Skeletal muscle tissue (tissue), 4 donors: ENCODE measurements around the gene CDKAL1. TPM values are rescaled to one million over a fixed set of nuclear protein-coding genes. Genes with fewer than 3 reads are reported as not detected.
"Not testable (repeated sequence)": the region's sequence is repeated elsewhere in the genome, so short reads cannot be mapped to it uniquely, and the experiment has no call there.

Experiments used
- H3K27ac ChIP-seq: one replicate; pipeline ENCODE4 v1.7.0; 2013; ENCODE audit warnings: mild to moderate bottlenecking, low read depth, low read length, inconsistent platforms
- H3K27me3 ChIP-seq, 3 donors: one replicate each; pipeline ENCODE4 v1.7.0; 2013; ENCODE audit warnings: low read length in 3 of 3; ENCODE audit not compliant: control insufficient read depth in 3 of 3, insufficient read depth in 3 of 3
- H3K36me3 ChIP-seq, 3 donors: one replicate each; pipeline ENCODE4 v1.7.0; 2013; ENCODE audit warnings: low read length in 3 of 3; ENCODE audit not compliant: control insufficient read depth in 3 of 3, insufficient read depth in 3 of 3
- H3K4me1 ChIP-seq, 3 donors: one replicate each; pipeline ENCODE4 v1.7.0; 2013; ENCODE audit warnings: low read length in 3 of 3, mild to moderate bottlenecking in 3 of 3; ENCODE audit not compliant: control insufficient read depth in 3 of 3, insufficient read depth in 3 of 3
- H3K4me3 ChIP-seq, 3 donors: one replicate each; pipeline ENCODE4 v1.7.0; 2013; ENCODE audit warnings: low read length in 3 of 3
- H3K9ac ChIP-seq, 3 donors: one replicate each; pipeline ENCODE4 v1.7.0; 2013; ENCODE audit warnings: low read length in 3 of 3, mild to moderate bottlenecking in 3 of 3, moderate library complexity in 2 of 3, low read depth in 1 of 3
- H3K9me3 ChIP-seq, 3 donors: one replicate each; pipeline ENCODE4 v1.7.0; 2013; ENCODE audit warnings: low read length in 3 of 3; ENCODE audit not compliant: control insufficient read depth in 3 of 3
- total RNA-seq: library from RNA; depleted of rRNA; stranded (reverse); fragments of >200 nt; gene quantifications from one replicate; pipeline ENCODE4 v1.2.3, GENCODE V29; 2014
- donor health status: Osteomylitis.

The CDKAL1 gene
- total RNA-seq, 1 donor from 2014 or later = 42.8 TPM

DNA sequence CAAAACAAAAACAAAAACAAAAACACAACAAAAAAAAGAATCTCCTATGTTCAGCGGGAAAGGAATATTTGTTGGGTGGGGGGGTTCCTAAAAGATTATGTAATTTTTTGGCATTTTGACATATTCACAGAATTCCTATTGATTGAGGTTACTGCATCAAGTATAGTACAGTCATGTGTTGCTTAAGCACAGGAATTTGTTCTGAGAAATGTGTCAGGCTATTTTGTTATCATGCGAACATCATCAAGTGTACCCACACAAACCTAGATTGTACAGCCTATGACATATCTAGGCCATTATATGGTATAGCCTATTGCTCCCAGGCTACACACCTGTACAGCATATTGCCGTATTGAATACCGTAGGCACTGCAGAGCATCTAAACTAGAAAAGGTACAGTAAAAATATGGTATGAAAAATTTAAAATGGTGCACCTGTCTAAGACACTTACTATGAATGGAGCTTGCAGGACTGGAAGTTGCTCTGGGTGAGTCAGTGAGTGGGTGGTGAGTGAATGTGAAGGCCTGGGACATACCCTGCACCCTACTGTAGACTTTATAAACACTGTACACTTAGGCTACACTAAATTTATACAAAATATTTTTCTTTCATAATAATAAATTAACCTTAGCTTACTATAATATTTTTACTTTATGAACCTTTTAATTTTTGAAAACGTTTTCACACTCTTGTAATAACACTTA, 110.6 kb downstream of the CDKAL1 start:
- Histone ChIP-seq H3K9ac (no peak overlapping the region), H3K9me3 (no peaks in the 10 kb centered on the region), H3K36me3 (peaks cover 0 to 4% (median 2%) of the 10 kb centered on the region in 3 donors), H3K4me1 (no peaks in the 10 kb centered on the region), H3K27me3 (no peaks in the 10 kb centered on the region), H3K27ac (no peak overlapping the region), H3K4me3 (no peak overlapping the region)

DNA sequence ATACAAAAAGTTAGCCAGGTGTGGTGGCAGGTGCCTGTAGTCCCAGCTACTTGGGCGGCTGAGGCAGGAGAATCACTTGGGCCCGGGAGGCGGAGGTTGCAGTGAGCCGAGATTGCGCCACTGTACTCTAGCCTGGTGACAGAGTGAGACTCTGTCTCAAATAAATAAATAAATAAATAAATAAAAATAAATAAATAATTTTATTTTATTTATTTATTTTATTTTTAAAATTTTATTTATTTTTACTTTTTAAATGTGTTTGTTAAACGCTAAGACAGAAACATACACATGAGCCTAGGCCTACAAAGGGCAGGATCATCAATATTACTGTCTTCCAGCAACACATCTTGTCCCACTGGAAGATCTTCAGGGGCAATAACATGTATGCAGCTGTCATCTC, 111.3 kb downstream of the CDKAL1 start:
- not testable (repeated sequence) for H3K27me3 ChIP-seq, H3K9me3 ChIP-seq, H3K4me1 ChIP-seq, H3K9ac ChIP-seq, H3K4me3 ChIP-seq, H3K36me3 ChIP-seq, H3K27ac ChIP-seq

DNA sequence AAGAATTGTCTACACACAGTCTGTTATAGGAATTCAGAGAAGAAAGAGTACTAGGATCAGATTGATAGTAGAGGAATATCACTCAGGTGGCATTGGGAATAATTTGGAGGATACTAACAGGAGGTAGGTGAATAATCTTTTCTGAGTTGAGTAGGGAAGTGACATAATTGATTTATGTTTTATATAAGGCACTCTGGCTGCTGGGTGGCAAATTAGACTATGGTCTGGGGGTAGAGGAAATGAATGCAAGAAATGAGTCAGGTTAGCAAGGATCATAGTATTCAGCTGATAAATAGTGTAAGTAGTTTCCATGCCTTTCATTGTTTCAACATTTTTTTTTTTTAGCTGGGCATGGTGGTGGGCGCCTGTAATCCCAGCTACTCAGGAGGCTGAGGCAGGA, 113.3 kb downstream of the CDKAL1 start:
- H3K27ac ChIP-seq = no peak overlapping the region
- H3K9me3 ChIP-seq = no peaks in the 10 kb centered on the region

DNA sequence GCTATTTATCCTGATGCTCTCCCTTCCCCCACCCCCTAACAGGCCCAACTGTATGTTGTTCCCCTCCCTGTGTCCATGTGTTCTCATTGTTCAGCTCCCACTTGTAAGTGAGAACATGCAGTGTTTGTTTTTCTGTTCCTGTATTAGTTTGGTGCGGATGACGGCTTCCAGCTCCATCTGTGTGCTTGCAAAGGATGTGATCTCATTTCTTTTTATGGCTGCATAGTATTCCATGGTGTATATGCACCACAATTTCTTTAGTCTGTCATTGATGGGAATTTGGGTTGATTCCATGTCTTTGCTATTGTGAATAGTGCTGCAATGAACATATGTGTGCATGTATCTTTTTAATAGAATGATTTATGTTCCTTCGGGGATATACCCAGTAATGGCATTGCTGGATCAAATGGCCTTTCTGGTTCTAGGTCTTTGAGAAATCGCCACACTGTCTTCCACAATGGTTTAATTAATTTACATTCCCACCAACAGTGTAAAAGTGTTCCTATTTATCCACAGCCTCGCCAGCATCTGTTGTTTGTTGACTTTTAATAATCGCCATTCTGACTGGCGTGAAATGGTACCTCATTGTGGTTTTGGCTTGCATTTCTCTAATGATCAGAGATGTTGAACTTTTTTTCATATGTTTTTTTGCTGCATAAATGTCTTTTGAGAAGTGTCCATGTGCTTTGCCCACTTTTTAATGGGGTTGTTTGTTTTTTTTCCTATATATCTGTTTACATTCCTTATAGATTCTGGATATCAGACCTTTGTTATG, 115.6 kb downstream of the CDKAL1 start:
- H3K27me3 ChIP-seq, H3K9ac ChIP-seq, H3K9me3 ChIP-seq, H3K27ac ChIP-seq, H3K36me3 ChIP-seq, H3K4me3 ChIP-seq, H3K4me1 ChIP-seq: not testable (repeated sequence)

More for the DNA sequence above, 113.3 kb downstream of the CDKAL1 start:
- H3K9ac ChIP-seq = no peak overlapping the region
- H3K4me3 ChIP-seq = no peak overlapping the region
- H3K4me1 ChIP-seq = no peaks in the 10 kb centered on the region
- peaks cover 0 to 4% (median 2%) of the 10 kb centered on the region in 3 donors for H3K36me3 ChIP-seq
- H3K27me3 ChIP-seq = no peaks in the 10 kb centered on the region

DNA sequence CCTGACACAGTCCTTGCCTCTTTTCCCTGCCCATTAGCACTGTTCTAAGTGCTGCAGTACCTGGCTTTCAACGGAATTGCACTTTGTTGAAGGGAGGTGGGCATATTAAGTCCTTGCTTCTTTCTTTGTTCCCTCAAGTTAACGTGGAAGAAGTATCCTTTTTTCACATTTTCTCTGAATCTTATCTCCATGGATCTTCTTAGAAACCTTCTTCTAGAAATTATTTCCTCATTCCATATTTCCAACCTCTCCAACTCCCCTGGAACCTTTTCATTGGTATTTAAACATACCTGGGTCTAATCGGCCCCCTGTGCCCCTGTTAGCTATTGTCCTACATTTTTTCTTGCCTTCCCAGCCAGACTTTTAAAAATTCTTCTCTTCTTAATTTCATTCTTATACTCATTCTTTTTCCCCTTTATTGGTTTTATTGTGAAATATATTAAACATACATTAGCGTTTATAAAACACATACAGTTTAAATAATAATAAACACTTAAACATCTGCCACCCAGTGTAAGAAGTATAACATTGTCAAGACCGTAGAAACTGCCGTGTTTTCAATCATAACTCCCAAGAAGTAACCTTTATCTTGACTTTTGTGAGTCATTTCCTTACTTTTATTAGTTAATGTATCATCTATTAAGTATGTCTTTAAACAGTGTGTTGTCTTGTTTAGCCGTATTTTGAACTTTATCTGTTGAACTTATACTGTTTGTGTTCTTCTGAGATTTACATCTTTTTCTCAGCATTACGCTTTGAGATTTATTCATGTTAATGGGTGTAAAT, 118.2 kb downstream of the CDKAL1 start:
- Histone ChIP-seq H3K9ac (no peak overlapping the region), H3K9me3 (no peaks in the 10 kb centered on the region), H3K36me3 (peaks cover 0 to 4% (median 2%) of the 10 kb centered on the region in 3 donors), H3K4me3 (no peak overlapping the region), H3K27me3 (no peaks in the 10 kb centered on the region), H3K4me1 (no peaks in the 10 kb centered on the region), H3K27ac (no peak overlapping the region)

DNA sequence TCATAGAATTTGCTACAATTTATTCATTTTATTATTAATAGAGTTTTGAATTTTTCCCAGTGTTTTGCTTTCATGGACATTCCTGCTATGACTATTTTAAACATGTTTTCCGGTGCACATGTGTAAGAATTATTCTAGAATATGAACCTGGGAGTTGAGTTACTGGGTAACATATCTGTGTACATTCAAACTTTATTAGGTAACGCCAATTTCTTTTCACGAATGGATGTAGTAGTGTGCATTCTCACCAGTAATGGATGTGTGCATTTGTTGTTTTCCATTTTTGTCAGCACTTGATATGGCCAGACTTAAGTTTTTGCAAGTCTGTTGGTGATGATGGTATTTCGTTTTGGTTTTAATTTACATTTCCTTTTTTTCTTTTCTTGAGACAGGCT, 118.8 kb downstream of the CDKAL1 start:
- no peak overlapping the region for H3K9ac ChIP-seq
- no peaks in the 10 kb centered on the region for H3K9me3 ChIP-seq
- no peak overlapping the region for H3K27ac ChIP-seq
- H3K36me3 ChIP-seq = peaks cover 0 to 4% (median 2%) of the 10 kb centered on the region in 3 donors
- H3K27me3 ChIP-seq = no peaks in the 10 kb centered on the region
- no peak overlapping the region for H3K4me3 ChIP-seq
- H3K4me1 ChIP-seq = no peaks in the 10 kb centered on the region

DNA sequence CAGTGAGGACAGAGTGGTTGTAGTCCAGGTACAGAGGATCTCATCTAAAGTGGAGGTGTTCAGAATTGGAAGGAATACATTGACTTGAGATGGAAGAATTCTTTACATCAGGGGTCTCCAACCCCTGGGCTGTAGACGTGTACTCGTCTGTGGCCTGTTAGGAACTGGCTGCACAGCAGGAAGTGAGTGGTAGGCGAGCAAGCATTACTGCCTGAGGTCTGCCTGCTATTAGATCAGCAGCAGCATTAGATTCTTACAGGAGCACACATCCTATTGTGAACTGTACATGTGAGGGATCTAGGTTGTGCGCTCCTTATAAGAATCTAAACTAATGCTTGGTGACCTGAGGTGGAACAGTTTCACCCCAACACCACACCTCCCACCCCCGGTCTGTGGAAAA, 121.1 kb downstream of the CDKAL1 start:
- Histone ChIP-seq H3K4me1 (peaks cover 0 to 1% (median 0%) of the 10 kb centered on the region in 3 donors), H3K9me3 (no peaks in the 10 kb centered on the region), H3K36me3 (no peaks in the 10 kb centered on the region), H3K27ac (no peak overlapping the region), H3K4me3 (no peak overlapping the region), H3K9ac (no peak overlapping the region), H3K27me3 (no peaks in the 10 kb centered on the region)

DNA sequence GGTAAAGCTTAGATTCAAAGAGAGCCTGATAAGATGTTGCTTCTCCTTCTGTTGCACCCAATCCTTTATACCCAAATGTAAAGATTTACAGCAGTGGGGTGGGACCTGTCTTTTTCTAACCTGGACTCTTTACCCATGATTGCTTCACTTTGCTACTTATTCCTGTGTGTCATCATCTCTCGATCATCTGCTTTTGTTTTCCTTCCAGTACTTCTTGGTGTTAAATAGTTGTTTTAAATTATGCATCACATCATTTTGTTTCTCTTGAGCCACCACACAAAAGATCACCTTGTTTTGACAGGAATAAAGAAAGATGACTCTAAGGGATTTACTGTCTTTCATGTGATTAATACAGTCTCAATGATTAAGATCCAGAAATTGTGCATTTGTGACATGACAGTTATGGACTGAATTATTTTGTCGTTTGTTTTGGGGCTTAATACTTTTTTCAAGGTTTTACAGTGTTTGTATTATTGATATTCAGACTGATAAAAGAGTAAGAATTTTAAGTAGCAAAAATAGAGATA, 123.1 kb downstream of the CDKAL1 start:
- no peaks in the 10 kb centered on the region for H3K9me3 ChIP-seq
- no peak overlapping the region for H3K27ac ChIP-seq
- no peaks in the 10 kb centered on the region for H3K27me3 ChIP-seq
- no peaks in the 10 kb centered on the region for H3K36me3 ChIP-seq
- H3K4me1 ChIP-seq = peaks cover 0 to 3% (median 2%) of the 10 kb centered on the region in 3 donors
- H3K4me3 ChIP-seq = no peak overlapping the region
- H3K9ac ChIP-seq = no peak overlapping the region

DNA sequence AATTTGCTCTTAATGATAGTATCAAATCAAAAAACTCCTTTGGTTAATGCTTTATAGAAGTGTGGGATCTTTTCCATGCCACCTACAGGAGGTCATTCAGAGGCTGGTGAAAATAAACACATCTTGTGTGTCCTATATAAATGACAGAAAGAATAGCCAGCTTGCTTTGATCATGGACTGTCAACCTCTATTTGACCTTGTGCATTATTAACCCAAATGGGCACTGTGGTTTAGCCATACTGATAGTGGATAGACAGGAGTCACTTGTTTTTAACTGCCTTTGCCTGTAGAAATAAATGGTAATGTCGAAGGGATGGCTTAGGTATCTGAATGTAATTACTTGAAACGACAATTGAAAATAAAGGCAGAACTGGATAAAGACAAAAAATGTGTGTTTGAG, 123.8 kb downstream of the CDKAL1 start:
- H3K27me3 ChIP-seq = no peaks in the 10 kb centered on the region
- no peak overlapping the region for H3K27ac ChIP-seq
- peaks cover 0 to 3% (median 2%) of the 10 kb centered on the region in 3 donors for H3K4me1 ChIP-seq
- no peaks in the 10 kb centered on the region for H3K9me3 ChIP-seq
- no peaks in the 10 kb centered on the region for H3K36me3 ChIP-seq
- H3K9ac ChIP-seq = no peak overlapping the region
- H3K4me3 ChIP-seq = no peak overlapping the region
